ENCODE data around the gene CAPS2. TPM values are rescaled to one million over a fixed set of nuclear protein-coding genes. Genes with fewer than 3 reads are reported as not detected.

The CAPS2 gene
- polyA plus RNA-seq (2013, experiment 1 of 2), result 1.4 TPM
- 1.4 TPM for polyA plus RNA-seq (2013, experiment 2 of 2)

GRCh38 chr12:75329918-75330826 is at the start of gene CAPS2:
TSS of gene CAPS2 (minus strand) at chr12:75330324. CDS start at chr12:75326498, 3,826 bp downstream.
- Histone ChIP-seq H3K27ac (ENCODE audit: low read length, poor library complexity, severe bottlenecking) (peak within 1 kb of the TSS; percentile 30), H3K4me1 (ENCODE audit: control insufficient read depth, insufficient read depth, low read depth, low read length) (peaks cover 3% of the 10 kb centered on the region)

GRCh38 chr12:75378354-75378753 is 48.2 kb upstream of the CAPS2 start:
- WGBS, result 97% methylated on average over 1 of the region's 1 CpG
- Histone ChIP-seq H2AK5ac (ENCODE audit: low read length, severe bottlenecking) (no peak overlapping the region), H2BK15ac (ENCODE audit: low read depth, poor library complexity, severe bottlenecking) (no peak overlapping the region), H3K27me3 (ENCODE audit: control insufficient read depth in 1 of 2, insufficient read depth in 1 of 2, low read length in 2 of 2) (no peaks in the 10 kb centered on the region), H3K9me3 (ENCODE audit: control insufficient read depth, low read length) (no peaks in the 10 kb centered on the region), H2BK12ac (ENCODE audit: low read length in 2 of 2) (no peak overlapping the region), H3K36me3 (ENCODE audit: control insufficient read depth in 1 of 2, insufficient read depth in 2 of 2, low read depth in 1 of 2, low read length in 2 of 2) (no peaks in the 10 kb centered on the region), H3K4me3 (ENCODE audit: insufficient read depth in 1 of 2, low read depth in 1 of 2, low read length in 2 of 2) (no peak overlapping the region), H2AFZ (ENCODE audit: low read depth, low read length) (no peak overlapping the region), H2BK5ac (ENCODE audit: low read depth, low read length, poor library complexity, severe bottlenecking) (no peak overlapping the region), H3K4ac (ENCODE audit: low read depth in 1 of 2, low read length in 2 of 2) (no peak overlapping the region), H4K8ac (ENCODE audit: low read length) (no peak overlapping the region), H3K4me1 (ENCODE audit: control insufficient read depth, insufficient read depth, low read depth, low read length) (no peaks in the 10 kb centered on the region), H3K18ac (ENCODE audit: low read depth in 1 of 2, low read length in 2 of 2) (no peak overlapping the region), H3K79me1 (replicated peaks; ENCODE audit: low read length, poor library complexity, severe bottlenecking) (no peaks in the 10 kb centered on the region), H3K23ac (ENCODE audit: low read length in 2 of 2) (no peak overlapping the region), H2BK120ac (ENCODE audit: low read depth, low read length) (no peak overlapping the region), H3K14ac (ENCODE audit: low read length in 2 of 2) (no peak overlapping the region), H4K91ac (ENCODE audit: low read length) (no peak overlapping the region), H3K27ac (ENCODE audit: low read length, poor library complexity, severe bottlenecking) (no peak overlapping the region), H3K4me2 (ENCODE audit: low read length, poor library complexity, severe bottlenecking) (no peak overlapping the region), H3K9ac (ENCODE audit: low read length) (peak overlapping the region; percentile 28)
- peak; percentile 72 for DNase-seq

More at GRCh38 chr12:75329918-75330826, at the start of gene CAPS2:
- Histone ChIP-seq H3K18ac (ENCODE audit: low read depth in 1 of 2, low read length in 2 of 2) (peak within 1 kb of the TSS in 1 of 2 experiments; percentile 75), H3K9me3 (ENCODE audit: control insufficient read depth, low read length) (no peaks in the 10 kb centered on the region), H2BK15ac (ENCODE audit: low read depth, poor library complexity, severe bottlenecking) (peak within 1 kb of the TSS; percentile 55), H3K4ac (ENCODE audit: low read depth in 1 of 2, low read length in 2 of 2) (peak within 1 kb of the TSS in 1 of 2 experiments; percentile 20), H3K23ac (ENCODE audit: low read length in 2 of 2) (no peak within 1 kb of the TSS), H3K4me3 (ENCODE audit: insufficient read depth in 1 of 2, low read depth in 1 of 2, low read length in 2 of 2) (peak within 1 kb of the TSS; percentile 79 to 88), H2AK5ac (ENCODE audit: low read length, severe bottlenecking) (no peak within 1 kb of the TSS), H4K8ac (ENCODE audit: low read length) (peak within 1 kb of the TSS; percentile 61), H4K91ac (ENCODE audit: low read length) (peak within 1 kb of the TSS; percentile 14), H3K27me3 (ENCODE audit: control insufficient read depth in 1 of 2, insufficient read depth in 1 of 2, low read length in 2 of 2) (no peaks in the 10 kb centered on the region), H3K79me1 (replicated peaks; ENCODE audit: low read length, poor library complexity, severe bottlenecking) (no peaks in the 10 kb centered on the region), H2BK120ac (ENCODE audit: low read depth, low read length) (no peak within 1 kb of the TSS), H2BK5ac (ENCODE audit: low read depth, low read length, poor library complexity, severe bottlenecking) (no peak within 1 kb of the TSS), H3K14ac (ENCODE audit: low read length in 2 of 2) (no peak within 1 kb of the TSS), H3K36me3 (ENCODE audit: control insufficient read depth in 1 of 2, insufficient read depth in 2 of 2, low read depth in 1 of 2, low read length in 2 of 2) (no peaks in the 10 kb centered on the region), H3K9ac (ENCODE audit: low read length) (peak within 1 kb of the TSS; percentile 87), H3K4me2 (ENCODE audit: low read length, poor library complexity, severe bottlenecking) (peak within 1 kb of the TSS; percentile 82), H2AFZ (ENCODE audit: low read depth, low read length) (peak within 1 kb of the TSS; percentile 30), H2BK12ac (ENCODE audit: low read length in 2 of 2) (peak within 1 kb of the TSS in 1 of 2 experiments; percentile 2)
- WGBS, result 4% methylated on average over 31 of the region's 40 CpGs
- peak; percentile 94 for DNase-seq

GRCh38 chr12:75374971-75375370 is 44.8 kb upstream of the CAPS2 start:
- no peak for DNase-seq
- no peak overlapping the region for H3K4ac ChIP-seq (ENCODE audit: low read depth in 1 of 2, low read length in 2 of 2)
- H2AK5ac ChIP-seq (ENCODE audit: low read length, severe bottlenecking), result no peak overlapping the region
- no peak overlapping the region for H3K4me2 ChIP-seq (ENCODE audit: low read length, poor library complexity, severe bottlenecking)
- H2BK120ac ChIP-seq (ENCODE audit: low read depth, low read length), result no peak overlapping the region
- WGBS, result 97% methylated on average over 2 of the region's 2 CpGs
- no peak overlapping the region for H3K27ac ChIP-seq (ENCODE audit: low read length, poor library complexity, severe bottlenecking)
- H3K27me3 ChIP-seq (ENCODE audit: control insufficient read depth in 1 of 2, insufficient read depth in 1 of 2, low read length in 2 of 2), result no peaks in the 10 kb centered on the region
- H2BK15ac ChIP-seq (ENCODE audit: low read depth, poor library complexity, severe bottlenecking), result no peak overlapping the region
- no peak overlapping the region for H3K4me3 ChIP-seq (ENCODE audit: insufficient read depth in 1 of 2, low read depth in 1 of 2, low read length in 2 of 2)
- no peak overlapping the region for H3K18ac ChIP-seq (ENCODE audit: low read depth in 1 of 2, low read length in 2 of 2)
- no peaks in the 10 kb centered on the region for H3K79me1 ChIP-seq (replicated peaks; ENCODE audit: low read length, poor library complexity, severe bottlenecking)
- H3K4me1 ChIP-seq (ENCODE audit: control insufficient read depth, insufficient read depth, low read depth, low read length), result no peaks in the 10 kb centered on the region
- H2BK5ac ChIP-seq (ENCODE audit: low read depth, low read length, poor library complexity, severe bottlenecking), result no peak overlapping the region
- no peak overlapping the region for H3K23ac ChIP-seq (ENCODE audit: low read length in 2 of 2)
- H3K9ac ChIP-seq (ENCODE audit: low read length), result no peak overlapping the region
- no peak overlapping the region for H4K8ac ChIP-seq (ENCODE audit: low read length)
- no peaks in the 10 kb centered on the region for H3K36me3 ChIP-seq (ENCODE audit: control insufficient read depth in 1 of 2, insufficient read depth in 2 of 2, low read depth in 1 of 2, low read length in 2 of 2)
- H2AFZ ChIP-seq (ENCODE audit: low read depth, low read length), result no peak overlapping the region
- no peak overlapping the region for H2BK12ac ChIP-seq (ENCODE audit: low read length in 2 of 2)
- H3K9me3 ChIP-seq (ENCODE audit: control insufficient read depth, low read length), result no peaks in the 10 kb centered on the region
- no peak overlapping the region for H3K14ac ChIP-seq (ENCODE audit: low read length in 2 of 2)
- no peak overlapping the region for H4K91ac ChIP-seq (ENCODE audit: low read length)

GRCh38 chr12:75366629-75367028 is 36.5 kb upstream of the CAPS2 start:
- H3K4me1 ChIP-seq (ENCODE audit: control insufficient read depth, insufficient read depth, low read depth, low read length), result no peaks in the 10 kb centered on the region
- no peak overlapping the region for H2BK12ac ChIP-seq (ENCODE audit: low read length in 2 of 2)
- no peaks in the 10 kb centered on the region for H3K79me1 ChIP-seq (replicated peaks; ENCODE audit: low read length, poor library complexity, severe bottlenecking)
- H3K9me3 ChIP-seq (ENCODE audit: control insufficient read depth, low read length), result no peaks in the 10 kb centered on the region
- no peak overlapping the region for H2BK5ac ChIP-seq (ENCODE audit: low read depth, low read length, poor library complexity, severe bottlenecking)
- H2BK15ac ChIP-seq (ENCODE audit: low read depth, poor library complexity, severe bottlenecking), result no peak overlapping the region
- H3K36me3 ChIP-seq (ENCODE audit: control insufficient read depth in 1 of 2, insufficient read depth in 2 of 2, low read depth in 1 of 2, low read length in 2 of 2), result no peaks in the 10 kb centered on the region
- H3K9ac ChIP-seq (ENCODE audit: low read length), result no peak overlapping the region
- no CpG with 5 or more reads among the region's 1 CpG for WGBS
- H3K14ac ChIP-seq (ENCODE audit: low read length in 2 of 2), result no peak overlapping the region
- H3K4me2 ChIP-seq (ENCODE audit: low read length, poor library complexity, severe bottlenecking), result no peak overlapping the region
- H3K27me3 ChIP-seq (ENCODE audit: control insufficient read depth in 1 of 2, insufficient read depth in 1 of 2, low read length in 2 of 2), result no peaks in the 10 kb centered on the region
- H3K27ac ChIP-seq (ENCODE audit: low read length, poor library complexity, severe bottlenecking), result no peak overlapping the region
- no peak overlapping the region for H3K4ac ChIP-seq (ENCODE audit: low read depth in 1 of 2, low read length in 2 of 2)
- H3K4me3 ChIP-seq (ENCODE audit: insufficient read depth in 1 of 2, low read depth in 1 of 2, low read length in 2 of 2), result no peak overlapping the region
- no peak overlapping the region for H2AK5ac ChIP-seq (ENCODE audit: low read length, severe bottlenecking)
- H2AFZ ChIP-seq (ENCODE audit: low read depth, low read length), result no peak overlapping the region
- H3K18ac ChIP-seq (ENCODE audit: low read depth in 1 of 2, low read length in 2 of 2), result no peak overlapping the region
- no peak overlapping the region for H4K91ac ChIP-seq (ENCODE audit: low read length)
- DNase-seq, result peak; percentile 19
- no peak overlapping the region for H2BK120ac ChIP-seq (ENCODE audit: low read depth, low read length)
- no peak overlapping the region for H4K8ac ChIP-seq (ENCODE audit: low read length)
- H3K23ac ChIP-seq (ENCODE audit: low read length in 2 of 2), result no peak overlapping the region

Measured in mesenchymal stem cell (in vitro differentiated cells and primary cell).